Endothelial cell of umbilical vein (primary cell): ENCODE measurements around the gene BRPF1. TPM values are rescaled to one million over a fixed set of nuclear protein-coding genes. Genes with fewer than 3 reads are reported as not detected.

Experiments used
- BruUV-seq: library from RNA; stranded (reverse); fragments of 400-500 nt; replicated peaks from 2 replicates; lab custom pipeline; 2021; lab: Mats Ljungman, UMichigan
- CTCF ChIA-PET: fragments of 300-600, 350-600 bp; sonication (Branson Sonifier 250); formaldehyde crosslinking; loops from one replicate; lab custom pipeline; 2021; ENCODE audit warnings: antibody characterized with exemption, inconsistent platforms; lab: Charles Lee
- POLR2A ChIA-PET: fragments of 300-600, 350-600 bp; sonication (Branson Sonifier 250); formaldehyde crosslinking; loops from one replicate; lab custom pipeline; 2021; ENCODE audit warnings: antibody characterized with exemption, inconsistent platforms; lab: Charles Lee
- DNase-seq: peaks from one replicate; pipeline ENCODE4 v3.0.0-alpha.2; 2011; ENCODE audit warnings: low read depth, low spot score
- FAIRE-seq: peaks from 2 replicates; lab custom pipeline; 2011; peaks lifted over from hg19 to GRCh38; lab: Jason Lieb, UNC
- H2AFZ ChIP-seq: 2 replicates; pipeline ENCODE4 v1.6.0; 2012; ENCODE audit warnings: low read depth, low read length, control low read depth, inconsistent platforms
- H3K27ac ChIP-seq: 2 replicates; pipeline ENCODE4 v1.5.1; 2011; ENCODE audit warnings: low read depth, mild to moderate bottlenecking, control low read depth, low read length, moderate library complexity; ENCODE audit not compliant: insufficient read depth
- H3K27me3 ChIP-seq, 2 experiments: 2 replicates each; pipeline versions ENCODE4 v1.6.0 to v1.6.1; 2011; ENCODE audit warnings: low read length in 2 of 2, mixed read lengths in 1 of 2; ENCODE audit not compliant: control insufficient read depth in 2 of 2, insufficient read depth in 2 of 2
- H3K36me3 ChIP-seq, 2 experiments: 2 replicates in 1 of 2; 3 replicates in 1 of 2; pipeline ENCODE4 v1.5.1; 2011; ENCODE audit warnings: low read length in 2 of 2, mild to moderate bottlenecking in 1 of 2, moderate library complexity in 1 of 2; ENCODE audit not compliant: control insufficient read depth in 2 of 2, insufficient read depth in 2 of 2; ENCODE audit errors: extremely low read depth in 1 of 2
- H3K4me1 ChIP-seq: 3 replicates; pipeline ENCODE4 v1.5.1; 2011; ENCODE audit warnings: mild to moderate bottlenecking, low read length; ENCODE audit not compliant: control insufficient read depth, insufficient read depth; ENCODE audit errors: extremely low read depth
- H3K4me2 ChIP-seq: 2 replicates; pipeline ENCODE4 v1.6.1; 2011; ENCODE audit warnings: low read length, control low read depth, mixed read lengths; ENCODE audit not compliant: insufficient read depth
- H3K4me3 ChIP-seq, 3 experiments: fragments of 200-600 bp in 1 of 3; sonication (generic), shearing (Covaris generic) in 1 of 3; replicated peaks in 1 of 3; 2 replicates each; pipeline ENCODE4 v1.5.1; 2011 to 2016; ENCODE audit warnings: control low read depth in 3 of 3, low read length in 3 of 3, mild to moderate bottlenecking in 2 of 3, inconsistent platforms in 1 of 3, low read depth in 1 of 3, moderate library complexity in 1 of 3; ENCODE audit not compliant: insufficient read depth in 1 of 3
- H3K79me2 ChIP-seq: 2 replicates; pipeline ENCODE4 v1.6.0; 2012; ENCODE audit warnings: low read length, inconsistent platforms; ENCODE audit not compliant: control insufficient read depth, insufficient read depth
- H3K9ac ChIP-seq: replicated peaks from 2 replicates; pipeline ENCODE3; 2011; ENCODE audit warnings: low read length, control low read depth; ENCODE audit not compliant: insufficient read depth; ENCODE audit errors: extremely low read depth
- H3K9me1 ChIP-seq: replicated peaks from 3 replicates; pipeline ENCODE4 v1.6.0; 2011; ENCODE audit warnings: mild to moderate bottlenecking, low read length; ENCODE audit not compliant: control insufficient read depth, insufficient read depth; ENCODE audit errors: extremely low read depth
- H3K9me3 ChIP-seq: replicated peaks from 2 replicates; pipeline ENCODE4 v1.5.1; 2012; ENCODE audit warnings: low read length, inconsistent platforms; ENCODE audit not compliant: control insufficient read depth, insufficient read depth
- H4K20me1 ChIP-seq: replicated peaks from 2 replicates; pipeline ENCODE3; 2011; ENCODE audit warnings: mild to moderate bottlenecking, low read length; ENCODE audit not compliant: control insufficient read depth, insufficient read depth; ENCODE audit errors: extremely low read depth
- EZH2 ChIP-seq: IDR thresholded peaks from 2 replicates; pipeline ENCODE4 v1.6.1; 2012; ENCODE audit warnings: borderline replicate concordance, low read depth, mild to moderate bottlenecking, moderate library complexity, low read length, inconsistent platforms; ENCODE audit not compliant: severe bottlenecking
- FOS ChIP-seq: IDR thresholded peaks from 2 replicates; pipeline ENCODE4 v1.6.1; 2011; ENCODE audit warnings: mild to moderate bottlenecking, low read length, moderate library complexity, borderline replicate concordance; ENCODE audit not compliant: insufficient read depth
- GATA2 ChIP-seq: IDR thresholded peaks from 2 replicates; pipeline ENCODE4 v1.7.0; 2011; ENCODE audit warnings: low read depth, mild to moderate bottlenecking, moderate library complexity, mixed read lengths, low read length; ENCODE audit not compliant: insufficient read length, insufficient read depth
- JUN ChIP-seq: IDR thresholded peaks from 2 replicates; pipeline ENCODE4 v1.6.1; 2011; ENCODE audit warnings: borderline replicate concordance, low read depth; ENCODE audit not compliant: insufficient read length, insufficient read depth
- MYC ChIP-seq: IDR thresholded peaks from one replicate; pipeline ENCODE4 v1.6.1; 2011; ENCODE audit warnings: mild to moderate bottlenecking, low read depth, low read length
- POLR2A ChIP-seq: IDR thresholded peaks from 2 replicates; pipeline ENCODE4 v1.6.1; 2012; ENCODE audit warnings: low read depth, mild to moderate bottlenecking, control low read depth, low read length
- POLR2AphosphoS5 ChIP-seq: IDR thresholded peaks from 2 replicates; pipeline ENCODE4 v1.6.1; 2012; ENCODE audit warnings: low read depth, mild to moderate bottlenecking, control low read depth, low read length, moderate library complexity; ENCODE audit not compliant: insufficient read depth
- dilution Hi-C: fragments of 300-500 bp; cut with MboI; formaldehyde crosslinking; loops from one replicate; pipeline ENCODE4 v1.15.0; 2019; ENCODE audit warnings: low sequenced_read_pairs; ENCODE audit not compliant: extremely low pct_ligation_motif_present
- intact Hi-C: fragments of 100-400 bp; cut with micrococcal nuclease; formaldehyde crosslinking; loops from one replicate; pipeline ENCODE4 v1.10.0; 2022
- polyA plus RNA-seq, 4 experiments: library from polyadenylated mRNA; depleted of rRNA in 3 of 4; stranded (reverse) in 3 of 4; unstranded in 1 of 4; fragments of >200 nt; gene quantifications; 2 replicates each; pipeline versions ENCODE4 v1.2.1 to v1.2.3, GENCODE V29; 2011 to 2012; ENCODE audit warnings: missing spikeins in 1 of 4
- total RNA-seq: library from RNA; stranded (reverse); gene quantifications from 2 replicates; pipeline ENCODE4 v1.2.3, GENCODE V29; 2021
- TF ChIP-seq, protein P1 (sequence below), 2 donors: IDR thresholded peaks; 1 replicate in 1 of 2; 2 replicates in 1 of 2; pipeline ENCODE4 v1.5.1; 2011; ENCODE audit warnings: low read length in 2 of 2, mild to moderate bottlenecking in 2 of 2, moderate library complexity in 2 of 2, control low read depth in 1 of 2, inconsistent platforms in 1 of 2, low read depth in 1 of 2; ENCODE audit not compliant: insufficient read depth in 1 of 2; ENCODE audit errors: extremely low read depth in 1 of 2
- TF ChIP-seq, protein P2 (sequence below): IDR thresholded peaks from 2 replicates; pipeline ENCODE4 v1.6.1; 2011; ENCODE audit not compliant: insufficient read depth, insufficient read length

The BRPF1 gene
- total and polyA plus RNA-seq, 2 donors (not counting 3 experiments of a cell fraction or from before 2014, with no cell fraction given), result 12.5 to 26.2 TPM

DNA sequence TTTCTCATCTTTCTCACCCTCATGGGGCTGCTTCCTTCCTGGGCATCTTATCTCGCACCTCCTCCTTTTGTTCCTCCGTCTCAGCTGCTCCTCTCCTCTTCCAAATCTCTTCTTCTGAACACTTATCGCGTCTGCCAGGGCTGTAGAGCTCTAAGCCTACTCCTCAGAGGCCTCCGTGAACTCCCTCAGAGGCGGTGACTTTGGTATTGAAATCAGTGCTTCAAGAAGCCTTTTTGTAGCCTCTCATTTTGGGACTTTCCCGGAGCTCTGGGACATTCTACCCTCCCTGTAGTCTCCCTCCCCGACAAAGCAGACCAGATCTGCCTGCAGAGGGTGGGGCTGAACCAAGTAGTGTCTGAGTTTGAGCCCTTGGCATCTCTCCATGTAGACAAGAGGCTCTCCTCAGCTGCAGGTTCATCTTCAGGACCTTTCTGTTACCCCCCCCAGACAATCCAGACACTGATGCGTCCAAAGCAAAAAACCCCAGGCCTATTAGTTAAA is 45.4 kb upstream of the BRPF1 start:
- ChIA-PET CTCF (no interaction called here), POLR2A (interaction anchor here (0.6 kb wide), 1 partner anchor 10 kb away, joined by 3 read pairs; no protein-coding TSS in a partner anchor)
- Histone ChIP-seq H2AFZ (no peak overlapping the region), H3K9ac (no peak overlapping the region), H3K36me3 (peaks cover 2 to 63% of the 10 kb centered on the region in 2 experiments), H3K9me1 (no peaks in the 10 kb centered on the region), H3K79me2 (no peaks in the 10 kb centered on the region), H3K4me3 (no peak overlapping the region), H3K4me2 (no peak overlapping the region), H3K27ac (no peak overlapping the region), H4K20me1 (no peaks in the 10 kb centered on the region), H3K27me3 (no peaks in the 10 kb centered on the region), H3K4me1 (no peaks in the 10 kb centered on the region), H3K9me3 (no peaks in the 10 kb centered on the region)
- intact Hi-C loops (no loop called here), dilution Hi-C loops (no loop called here)
- no peak for TF ChIP-seq POLR2AphosphoS5
- TF ChIP-seq EZH2, result no peak
- TF ChIP-seq FOS, result no peak
- TF ChIP-seq, protein P1, sequence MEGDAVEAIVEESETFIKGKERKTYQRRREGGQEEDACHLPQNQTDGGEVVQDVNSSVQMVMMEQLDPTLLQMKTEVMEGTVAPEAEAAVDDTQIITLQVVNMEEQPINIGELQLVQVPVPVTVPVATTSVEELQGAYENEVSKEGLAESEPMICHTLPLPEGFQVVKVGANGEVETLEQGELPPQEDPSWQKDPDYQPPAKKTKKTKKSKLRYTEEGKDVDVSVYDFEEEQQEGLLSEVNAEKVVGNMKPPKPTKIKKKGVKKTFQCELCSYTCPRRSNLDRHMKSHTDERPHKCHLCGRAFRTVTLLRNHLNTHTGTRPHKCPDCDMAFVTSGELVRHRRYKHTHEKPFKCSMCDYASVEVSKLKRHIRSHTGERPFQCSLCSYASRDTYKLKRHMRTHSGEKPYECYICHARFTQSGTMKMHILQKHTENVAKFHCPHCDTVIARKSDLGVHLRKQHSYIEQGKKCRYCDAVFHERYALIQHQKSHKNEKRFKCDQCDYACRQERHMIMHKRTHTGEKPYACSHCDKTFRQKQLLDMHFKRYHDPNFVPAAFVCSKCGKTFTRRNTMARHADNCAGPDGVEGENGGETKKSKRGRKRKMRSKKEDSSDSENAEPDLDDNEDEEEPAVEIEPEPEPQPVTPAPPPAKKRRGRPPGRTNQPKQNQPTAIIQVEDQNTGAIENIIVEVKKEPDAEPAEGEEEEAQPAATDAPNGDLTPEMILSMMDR (IDR thresholded peaks at IDR 0.05; ENCODE audit: extremely low read depth in 1 of 2, insufficient read depth in 1 of 2, low read depth in 1 of 2, low read length in 2 of 2), result no peak
- no peak for TF ChIP-seq MYC
- TF ChIP-seq JUN, result no peak
- TF ChIP-seq GATA2, result no peak
- TF ChIP-seq, protein P2, sequence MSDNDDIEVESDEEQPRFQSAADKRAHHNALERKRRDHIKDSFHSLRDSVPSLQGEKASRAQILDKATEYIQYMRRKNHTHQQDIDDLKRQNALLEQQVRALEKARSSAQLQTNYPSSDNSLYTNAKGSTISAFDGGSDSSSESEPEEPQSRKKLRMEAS, result no peak
- TF ChIP-seq POLR2A, result no peak
- no TSS peak for BruUV-seq
- DNase-seq, result no peak
- FAIRE-seq, result no peak
